Activated CD8-positive, alpha-beta memory T cell treated with anti-CD3 and anti-CD28 coated beads for 24 hours (primary cell): ENCODE data around the gene CD53.
"Not testable (repeated sequence)": the region's sequence is repeated elsewhere in the genome, so short reads cannot be mapped to it uniquely, and the experiment has no call there.

Experiments used
- DNase-seq: peaks from one replicate; pipeline ENCODE4 v3.0.0-alpha.2; 2020

CD53 gene

GRCh38 chr1:110872745-110873720 lies at the start of gene CD53:
Gene CD53 (plus strand): TSS chr1:110873148. CDS start chr1:110891409, 18,261 bp downstream.
- peak; percentile 75 for DNase-seq

- DNase-seq, result no peak
These were observed 48.8 kb upstream of the CD53 start for GRCh38 chr1:110824192-110824591.

- DNase-seq, result no peak
These were observed 42.9 kb upstream of the CD53 start for GRCh38 chr1:110829955-110830553.

GRCh38 chr1:110833779-110834178 lies 39.2 kb upstream of the CD53 start:
- DNase-seq, result not testable (repeated sequence)

- no peak for DNase-seq
These were observed 26.1 kb upstream of the CD53 start for GRCh38 chr1:110846861-110847260.

GRCh38 chr1:110850145-110850544 lies 22.8 kb upstream of the CD53 start:
- DNase-seq, result no peak

- DNase-seq, result no peak
These were observed 22.3 kb upstream of the CD53 start for GRCh38 chr1:110850627-110851026.

GRCh38 chr1:110853135-110853534 lies 19.8 kb upstream of the CD53 start:
- no peak for DNase-seq

- DNase-seq, result no peak
These were observed 16.5 kb upstream of the CD53 start for GRCh38 chr1:110856410-110856809.

- no peak for DNase-seq
These were observed 14.7 kb upstream of the CD53 start for GRCh38 chr1:110857964-110858948.

GRCh38 chr1:110859062-110859461 lies 13.9 kb upstream of the CD53 start:
- DNase-seq, result no peak

GRCh38 chr1:110860174-110860573 lies 12.8 kb upstream of the CD53 start:
- DNase-seq, result no peak

- not testable (repeated sequence) for DNase-seq
These were observed 12.3 kb upstream of the CD53 start for GRCh38 chr1:110860620-110861019.

GRCh38 chr1:110861942-110862341 lies 11.0 kb upstream of the CD53 start:
- not testable (repeated sequence) for DNase-seq

GRCh38 chr1:110864287-110864686 lies 8.7 kb upstream of the CD53 start:
- no peak for DNase-seq

- DNase-seq, result no peak
These were observed 2.1 kb upstream of the CD53 start for GRCh38 chr1:110870721-110871388.

GRCh38 chr1:110872366-110872744 lies 593 bp upstream of the CD53 start:
- no peak for DNase-seq

- no peak for DNase-seq
These were observed 908 bp downstream of the CD53 start for GRCh38 chr1:110873856-110874255.

- DNase-seq, result no peak
These were observed 1.6 kb downstream of the CD53 start for GRCh38 chr1:110874324-110875215.

GRCh38 chr1:110875216-110875731 lies 2.3 kb downstream of the CD53 start:
- DNase-seq, result peak; percentile 78

GRCh38 chr1:110876748-110877341 lies 3.9 kb downstream of the CD53 start:
- no peak for DNase-seq
